GM10266 (cell line): ENCODE measurements around the gene JPH3.

Source experiments
- DNase-seq: peaks from one replicate; pipeline ENCODE4 v3.0.0; 2012; ENCODE audit errors: extremely low spot score
- CTCF ChIP-seq: IDR thresholded peaks from 2 replicates; pipeline ENCODE4 v1.5.1; 2012; ENCODE audit warnings: mild to moderate bottlenecking, low read depth; ENCODE audit not compliant: control insufficient read depth, insufficient read depth; ENCODE audit errors: missing control alignments

JPH3 gene

GRCh38 chr16:87696726-87697125 is 94.4 kb downstream of the JPH3 start:
- no peak for DNase-seq
- no peak for TF ChIP-seq CTCF

- TF ChIP-seq CTCF: no peak
- DNase-seq: no peak
These were observed 94.9 kb downstream of the JPH3 start for GRCh38 chr16:87697256-87697655.

GRCh38 chr16:87697792-87698191 is 95.5 kb downstream of the JPH3 start:
- DNase-seq: no peak
- no peak for TF ChIP-seq CTCF

GRCh38 chr16:87698241-87698640 is 95.9 kb downstream of the JPH3 start:
- no peak for TF ChIP-seq CTCF
- DNase-seq: peak; percentile 76

- TF ChIP-seq CTCF: no peak
- no peak for DNase-seq
These were observed 96.4 kb downstream of the JPH3 start for GRCh38 chr16:87698676-87699199.

- no peak for TF ChIP-seq CTCF
- no peak for DNase-seq
These were observed 98.2 kb downstream of the JPH3 start for GRCh38 chr16:87700406-87701077.

GRCh38 chr16:87701078-87701460 is 98.8 kb downstream of the JPH3 start:
- no peak for DNase-seq
- TF ChIP-seq CTCF: no peak
